ENCODE results near the gene AVEN. TPM values are rescaled to one million over a fixed set of nuclear protein-coding genes. Genes with fewer than 3 reads are reported as not detected.

Gene AVEN
- total RNA-seq, 4 donors from 2014 or later, result 7.7 to 12.9 (median 10.1) TPM

DNA sequence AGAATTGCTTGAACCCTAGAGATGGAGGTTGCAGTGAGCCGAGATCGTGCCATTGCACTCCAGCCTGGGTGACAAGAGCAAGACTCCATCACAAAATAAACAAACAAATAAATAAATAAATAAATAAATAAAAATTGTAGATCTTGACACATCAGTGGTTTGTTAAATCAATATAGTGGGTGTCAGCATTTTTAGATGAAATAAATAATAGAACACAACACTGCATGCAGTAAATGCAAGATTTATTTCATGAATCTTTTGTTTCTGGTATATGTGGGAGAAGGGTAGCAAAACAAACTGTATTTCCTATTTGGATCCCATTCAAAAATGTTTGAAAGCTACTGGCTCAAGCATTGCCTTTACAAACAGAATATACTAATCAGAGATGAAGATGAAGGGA, 106.3 kb downstream of the AVEN start:
- Histone ChIP-seq H3K27ac (no peak overlapping the region), H3K27me3 (no peaks in the 10 kb centered on the region), H3K4me1 (peaks cover 5 to 11% of the 10 kb centered on the region in 2 donors), H3K9me3 (no peaks in the 10 kb centered on the region), H3K36me3 (no peaks in the 10 kb centered on the region), H3K4me3 (replicated peaks in 1 of 3) (no peak overlapping the region)
- 97 to 99% methylated on average over 2 of the region's 2 CpGs for WGBS, 2 donors
- intact Hi-C loops (cut with DNase I), result no loop called here
- DNase-seq, result no peak
- TF ChIP-seq POLR2A (IDR thresholded peaks at IDR 0.05), result no peak
- TF ChIP-seq, protein P1, sequence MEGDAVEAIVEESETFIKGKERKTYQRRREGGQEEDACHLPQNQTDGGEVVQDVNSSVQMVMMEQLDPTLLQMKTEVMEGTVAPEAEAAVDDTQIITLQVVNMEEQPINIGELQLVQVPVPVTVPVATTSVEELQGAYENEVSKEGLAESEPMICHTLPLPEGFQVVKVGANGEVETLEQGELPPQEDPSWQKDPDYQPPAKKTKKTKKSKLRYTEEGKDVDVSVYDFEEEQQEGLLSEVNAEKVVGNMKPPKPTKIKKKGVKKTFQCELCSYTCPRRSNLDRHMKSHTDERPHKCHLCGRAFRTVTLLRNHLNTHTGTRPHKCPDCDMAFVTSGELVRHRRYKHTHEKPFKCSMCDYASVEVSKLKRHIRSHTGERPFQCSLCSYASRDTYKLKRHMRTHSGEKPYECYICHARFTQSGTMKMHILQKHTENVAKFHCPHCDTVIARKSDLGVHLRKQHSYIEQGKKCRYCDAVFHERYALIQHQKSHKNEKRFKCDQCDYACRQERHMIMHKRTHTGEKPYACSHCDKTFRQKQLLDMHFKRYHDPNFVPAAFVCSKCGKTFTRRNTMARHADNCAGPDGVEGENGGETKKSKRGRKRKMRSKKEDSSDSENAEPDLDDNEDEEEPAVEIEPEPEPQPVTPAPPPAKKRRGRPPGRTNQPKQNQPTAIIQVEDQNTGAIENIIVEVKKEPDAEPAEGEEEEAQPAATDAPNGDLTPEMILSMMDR (IDR thresholded peaks at IDR 0.05), result no peak

DNA sequence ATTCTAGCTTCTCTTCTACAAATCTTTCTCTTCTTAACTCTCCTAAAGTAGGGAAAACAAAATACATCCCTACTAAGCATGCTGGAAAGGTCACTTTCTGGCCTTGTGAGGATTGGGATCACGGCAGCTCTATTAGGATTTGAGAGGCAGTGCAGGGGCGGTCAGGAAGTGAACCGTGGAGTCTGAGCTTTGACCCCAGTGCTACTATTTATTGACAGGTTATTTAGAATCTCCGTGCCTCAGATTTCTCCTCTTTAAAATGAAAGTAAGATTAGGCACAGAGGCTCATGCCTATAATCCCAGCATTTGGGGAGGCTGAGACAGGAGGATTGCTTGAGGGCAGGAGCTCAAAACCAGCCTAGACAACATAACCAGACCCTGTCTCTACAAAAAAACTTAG, 112.7 kb downstream of the AVEN start:
- Histone ChIP-seq H3K4me3 (replicated peaks in 1 of 3) (no peak overlapping the region), H3K9me3 (no peaks in the 10 kb centered on the region), H3K36me3 (no peaks in the 10 kb centered on the region), H3K27ac (no peak overlapping the region), H3K4me1 (no peaks in the 10 kb centered on the region), H3K27me3 (no peaks in the 10 kb centered on the region)
- no peak for TF ChIP-seq POLR2A (IDR thresholded peaks at IDR 0.05)
- TF ChIP-seq, protein P1 (IDR thresholded peaks at IDR 0.05), result no peak
- DNase-seq, result no peak
- intact Hi-C loops (cut with DNase I), result no loop called here
- 75 to 78% methylated on average over 4 of the region's 4 CpGs for WGBS, 2 donors

DNA sequence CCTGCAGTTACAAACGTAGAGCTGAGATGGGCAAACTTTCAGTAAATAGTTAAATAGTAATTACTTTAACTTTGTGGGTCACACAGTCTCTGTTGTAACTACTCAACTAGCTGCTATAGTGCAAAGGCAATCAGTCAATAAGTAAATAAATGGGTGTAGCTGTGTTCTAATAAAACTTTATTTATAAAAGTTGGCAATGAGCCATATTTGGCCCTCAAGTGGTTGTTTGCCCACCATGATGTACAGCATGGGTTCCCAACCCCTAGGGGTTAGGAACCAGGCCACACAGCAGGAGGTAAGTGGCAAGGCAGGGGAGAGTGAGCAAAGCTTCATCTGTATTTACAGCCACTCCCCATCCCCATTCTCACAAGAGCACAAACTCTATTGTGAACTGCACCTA, 115.6 kb downstream of the AVEN start:
- DNase-seq, result no peak
- 94 to 95% methylated on average over 1 of the region's 1 CpG for WGBS, 2 donors
- no peaks in the 10 kb centered on the region for H3K36me3 ChIP-seq
- TF ChIP-seq, protein P1 (IDR thresholded peaks at IDR 0.05), result no peak
- no peak for TF ChIP-seq POLR2A (IDR thresholded peaks at IDR 0.05)
- no peaks in the 10 kb centered on the region for H3K9me3 ChIP-seq
- no peak overlapping the region for H3K4me3 ChIP-seq (replicated peaks in 1 of 3)
- H3K27ac ChIP-seq, result no peak overlapping the region
- intact Hi-C loops (cut with DNase I), result no loop called here
- no peaks in the 10 kb centered on the region for H3K4me1 ChIP-seq
- no peaks in the 10 kb centered on the region for H3K27me3 ChIP-seq

DNA sequence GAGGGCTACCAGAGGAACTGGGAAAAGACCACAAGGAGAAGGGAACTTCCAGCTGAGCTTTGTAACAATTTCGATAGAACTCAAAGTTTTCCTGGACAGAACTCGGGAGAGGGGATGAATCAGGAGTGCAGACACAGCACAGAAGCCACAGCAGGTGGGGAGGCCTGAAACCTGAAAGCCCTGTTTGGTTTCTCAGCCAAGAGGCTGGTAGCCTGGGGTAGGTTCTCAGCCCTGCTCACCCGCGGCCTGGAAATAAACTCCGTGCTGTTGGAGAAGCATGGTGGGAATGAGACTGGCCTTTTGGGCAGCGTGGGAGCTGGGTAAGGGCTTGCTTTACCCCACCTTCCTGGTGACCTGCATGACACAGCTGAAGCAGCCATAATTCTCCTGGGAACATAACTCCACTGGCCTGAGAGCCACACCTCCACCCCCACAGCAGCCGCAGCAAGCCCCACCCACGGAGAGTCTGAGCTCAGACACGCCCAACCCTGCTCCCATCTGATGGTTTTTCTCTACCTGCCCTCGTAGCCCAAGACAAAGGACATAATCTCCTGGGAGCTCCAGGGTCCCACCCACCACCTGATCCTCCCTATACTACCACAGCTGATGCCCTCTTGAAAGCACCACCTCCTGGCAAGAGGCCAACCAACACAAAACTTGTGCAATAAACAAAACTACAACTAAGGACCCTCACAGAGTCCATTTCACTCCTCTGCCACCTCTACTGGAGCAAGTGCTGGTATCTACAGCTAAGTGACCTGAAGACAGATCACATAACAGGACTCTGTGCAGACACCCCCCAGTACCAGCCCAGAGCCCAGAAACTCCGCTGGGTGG, 123.2 kb downstream of the AVEN start:
- Histone ChIP-seq H3K4me1 (no peaks in the 10 kb centered on the region), H3K27me3 (no peaks in the 10 kb centered on the region), H3K4me3 (replicated peaks in 1 of 3) (no peak overlapping the region), H3K9me3 (no peaks in the 10 kb centered on the region), H3K27ac (no peak overlapping the region), H3K36me3 (no peaks in the 10 kb centered on the region)
- peak in 1 of 2 donors; percentile 2 for DNase-seq
- intact Hi-C loops (cut with DNase I), result no loop called here
- WGBS, 2 donors, result 76 to 78% methylated on average over 10 to 11 of the region's 11 CpGs
- TF ChIP-seq, protein P1 (IDR thresholded peaks at IDR 0.05), result no peak
- TF ChIP-seq POLR2A (IDR thresholded peaks at IDR 0.05), result no peak

DNA sequence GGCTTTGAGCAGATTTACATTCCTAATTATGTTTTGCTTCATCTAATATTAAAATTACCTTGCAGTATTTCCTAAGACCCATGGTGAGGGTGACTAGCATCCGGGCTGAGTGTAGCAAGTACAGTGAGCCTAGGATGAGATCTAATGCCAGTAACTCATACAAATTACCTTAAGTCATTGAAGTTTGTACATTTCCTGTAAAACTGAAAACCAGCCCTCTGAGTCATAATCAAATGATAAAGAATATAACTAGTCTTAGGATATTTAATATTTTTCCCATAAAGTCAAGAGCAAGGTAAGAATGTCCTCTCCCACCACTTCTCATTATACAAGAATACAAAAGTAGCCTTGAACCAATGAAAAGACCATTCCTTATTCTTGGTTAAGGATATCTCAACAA, 125.5 kb downstream of the AVEN start:
- H3K36me3 ChIP-seq, result no peaks in the 10 kb centered on the region
- intact Hi-C loops (cut with DNase I), result no loop called here
- H3K27me3 ChIP-seq, result no peaks in the 10 kb centered on the region
- H3K9me3 ChIP-seq, result no peaks in the 10 kb centered on the region
- no peak overlapping the region for H3K4me3 ChIP-seq (replicated peaks in 1 of 3)
- no peak overlapping the region for H3K27ac ChIP-seq
- 88 to 93% methylated on average over 1 of the region's 1 CpG for WGBS, 2 donors
- peaks cover 0 to 4% of the 10 kb centered on the region in 2 donors for H3K4me1 ChIP-seq
- DNase-seq, result no peak
- TF ChIP-seq, protein P1 (IDR thresholded peaks at IDR 0.05), result no peak
- TF ChIP-seq POLR2A (IDR thresholded peaks at IDR 0.05), result no peak

All from thyroid gland (tissue), 4 donors.